Measurements from ENCODE around the gene RAB11FIP4. TPM values are rescaled to one million over a fixed set of nuclear protein-coding genes. Genes with fewer than 3 reads are reported as not detected.

The RAB11FIP4 gene
- total RNA-seq, 1 experiment from 2014 or later = 10.8 TPM

DNA sequence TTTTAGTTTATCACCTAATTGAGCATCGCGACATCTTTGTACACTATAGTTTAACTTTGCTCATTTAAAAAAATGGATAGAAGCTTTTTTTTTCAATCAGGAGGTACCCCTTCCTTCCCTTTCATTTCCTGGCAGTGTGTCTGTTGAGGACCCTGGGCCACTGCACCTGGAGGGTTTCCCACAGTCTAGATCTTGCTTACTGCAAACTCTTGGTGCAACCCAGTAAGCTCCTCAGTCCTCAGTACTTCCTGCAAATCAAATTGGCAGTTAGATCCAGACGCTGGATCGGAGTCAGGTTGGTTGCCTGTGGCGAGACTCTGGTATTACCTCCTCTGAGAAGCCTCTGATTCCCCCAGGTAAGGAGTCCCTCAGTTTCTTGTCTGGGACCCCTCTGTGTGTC lies 162.0 kb downstream of the RAB11FIP4 start:
- no peak for ATAC-seq
- POLR2A ChIA-PET = interaction anchor here (1.2 kb wide), 1 partner anchor 13 kb away, joined by 3 read pairs; no protein-coding TSS in a partner anchor
- intact Hi-C loops (cut with micrococcal nuclease; ENCODE audit: unreplicated experiment) (no loop called here), in situ Hi-C loops (cut with HindIII; ENCODE audit: low pct_unique_long_range_greater_than_20kb, low sequenced_read_pairs) (no loop called here)
- TF ChIP-seq, protein P1, sequence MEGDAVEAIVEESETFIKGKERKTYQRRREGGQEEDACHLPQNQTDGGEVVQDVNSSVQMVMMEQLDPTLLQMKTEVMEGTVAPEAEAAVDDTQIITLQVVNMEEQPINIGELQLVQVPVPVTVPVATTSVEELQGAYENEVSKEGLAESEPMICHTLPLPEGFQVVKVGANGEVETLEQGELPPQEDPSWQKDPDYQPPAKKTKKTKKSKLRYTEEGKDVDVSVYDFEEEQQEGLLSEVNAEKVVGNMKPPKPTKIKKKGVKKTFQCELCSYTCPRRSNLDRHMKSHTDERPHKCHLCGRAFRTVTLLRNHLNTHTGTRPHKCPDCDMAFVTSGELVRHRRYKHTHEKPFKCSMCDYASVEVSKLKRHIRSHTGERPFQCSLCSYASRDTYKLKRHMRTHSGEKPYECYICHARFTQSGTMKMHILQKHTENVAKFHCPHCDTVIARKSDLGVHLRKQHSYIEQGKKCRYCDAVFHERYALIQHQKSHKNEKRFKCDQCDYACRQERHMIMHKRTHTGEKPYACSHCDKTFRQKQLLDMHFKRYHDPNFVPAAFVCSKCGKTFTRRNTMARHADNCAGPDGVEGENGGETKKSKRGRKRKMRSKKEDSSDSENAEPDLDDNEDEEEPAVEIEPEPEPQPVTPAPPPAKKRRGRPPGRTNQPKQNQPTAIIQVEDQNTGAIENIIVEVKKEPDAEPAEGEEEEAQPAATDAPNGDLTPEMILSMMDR (IDR thresholded peaks at IDR 0.05) = no peak
- no peak for DNase-seq (ENCODE audit: low read depth, low spot score)
- no peaks in the 10 kb centered on the region for H3K27me3 ChIP-seq (ENCODE audit: control insufficient read depth, insufficient read depth, low read length)
- no peaks in the 10 kb centered on the region; the same call in 1 of the 2 replicates for H3K36me3 ChIP-seq (ENCODE audit: control insufficient read depth, insufficient read depth, low read length)
- BruUV-seq (replicated peaks) = no TSS peak
- H3K27ac ChIP-seq (ENCODE audit: low read length) = no peak overlapping the region
- no peaks in the 10 kb centered on the region for H3K9me3 ChIP-seq (ENCODE audit: control insufficient read depth, insufficient read depth, low read depth, low read length)
- no peak overlapping the region for H3K4me3 ChIP-seq (ENCODE audit: low read depth in 2 of 2, low read length in 2 of 2)
- CTCF ChIA-PET = no interaction called here
- peaks cover 9% of the 10 kb centered on the region for H3K4me1 ChIP-seq (ENCODE audit: control insufficient read depth, insufficient read depth, low read length)

DNA sequence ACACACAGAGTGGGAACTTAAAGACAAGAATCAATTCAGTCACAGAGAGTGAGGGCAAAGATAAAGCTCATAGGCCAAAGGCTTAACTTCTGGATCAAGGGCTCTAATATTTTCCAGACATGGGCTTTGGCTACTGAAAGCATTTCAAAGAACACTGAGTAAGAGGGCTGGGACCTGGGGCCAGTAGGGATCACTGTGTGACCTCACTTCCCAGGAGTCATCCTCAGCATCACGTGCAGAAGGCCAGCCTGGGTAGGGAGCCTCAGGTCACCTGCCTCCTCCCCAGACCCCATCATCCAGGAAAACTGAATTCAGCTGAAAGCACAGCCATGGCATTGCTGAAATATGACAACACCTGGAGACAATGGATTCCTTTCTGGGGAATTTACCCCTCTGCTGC lies 163.5 kb downstream of the RAB11FIP4 start:
- Histone ChIP-seq H3K27ac (ENCODE audit: low read length) (no peak overlapping the region), H3K36me3 (ENCODE audit: control insufficient read depth, insufficient read depth, low read length) (no peaks in the 10 kb centered on the region), H3K4me1 (ENCODE audit: control insufficient read depth, insufficient read depth, low read length) (peaks cover 10% of the 10 kb centered on the region), H3K4me3 (ENCODE audit: low read depth in 2 of 2, low read length in 2 of 2) (no peak overlapping the region), H3K9me3 (ENCODE audit: control insufficient read depth, insufficient read depth, low read depth, low read length) (no peaks in the 10 kb centered on the region), H3K27me3 (ENCODE audit: control insufficient read depth, insufficient read depth, low read length) (no peaks in the 10 kb centered on the region)
- ATAC-seq (no peak), DNase-seq (ENCODE audit: low read depth, low spot score) (no peak)
- intact Hi-C loops (cut with micrococcal nuclease; ENCODE audit: unreplicated experiment) = no loop called here
- ChIA-PET CTCF (interaction anchor here (0.6 kb wide), 1 partner anchor 20 kb away, joined by 3 read pairs; no protein-coding TSS in a partner anchor), POLR2A (no interaction called here)
- in situ Hi-C loops (cut with HindIII; ENCODE audit: low pct_unique_long_range_greater_than_20kb, low sequenced_read_pairs) = no loop called here
- TF ChIP-seq POLR2AphosphoS5 (IDR thresholded peaks at IDR 0.05; ENCODE audit: low read depth, low read length) = no peak
- no peak for TF ChIP-seq TCF7L2 (IDR thresholded peaks at IDR 0.05; ENCODE audit: low read depth, low read length)
- TF ChIP-seq, protein P2, sequence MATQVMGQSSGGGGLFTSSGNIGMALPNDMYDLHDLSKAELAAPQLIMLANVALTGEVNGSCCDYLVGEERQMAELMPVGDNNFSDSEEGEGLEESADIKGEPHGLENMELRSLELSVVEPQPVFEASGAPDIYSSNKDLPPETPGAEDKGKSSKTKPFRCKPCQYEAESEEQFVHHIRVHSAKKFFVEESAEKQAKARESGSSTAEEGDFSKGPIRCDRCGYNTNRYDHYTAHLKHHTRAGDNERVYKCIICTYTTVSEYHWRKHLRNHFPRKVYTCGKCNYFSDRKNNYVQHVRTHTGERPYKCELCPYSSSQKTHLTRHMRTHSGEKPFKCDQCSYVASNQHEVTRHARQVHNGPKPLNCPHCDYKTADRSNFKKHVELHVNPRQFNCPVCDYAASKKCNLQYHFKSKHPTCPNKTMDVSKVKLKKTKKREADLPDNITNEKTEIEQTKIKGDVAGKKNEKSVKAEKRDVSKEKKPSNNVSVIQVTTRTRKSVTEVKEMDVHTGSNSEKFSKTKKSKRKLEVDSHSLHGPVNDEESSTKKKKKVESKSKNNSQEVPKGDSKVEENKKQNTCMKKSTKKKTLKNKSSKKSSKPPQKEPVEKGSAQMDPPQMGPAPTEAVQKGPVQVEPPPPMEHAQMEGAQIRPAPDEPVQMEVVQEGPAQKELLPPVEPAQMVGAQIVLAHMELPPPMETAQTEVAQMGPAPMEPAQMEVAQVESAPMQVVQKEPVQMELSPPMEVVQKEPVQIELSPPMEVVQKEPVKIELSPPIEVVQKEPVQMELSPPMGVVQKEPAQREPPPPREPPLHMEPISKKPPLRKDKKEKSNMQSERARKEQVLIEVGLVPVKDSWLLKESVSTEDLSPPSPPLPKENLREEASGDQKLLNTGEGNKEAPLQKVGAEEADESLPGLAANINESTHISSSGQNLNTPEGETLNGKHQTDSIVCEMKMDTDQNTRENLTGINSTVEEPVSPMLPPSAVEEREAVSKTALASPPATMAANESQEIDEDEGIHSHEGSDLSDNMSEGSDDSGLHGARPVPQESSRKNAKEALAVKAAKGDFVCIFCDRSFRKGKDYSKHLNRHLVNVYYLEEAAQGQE (IDR thresholded peaks at IDR 0.05; ENCODE audit: insufficient read depth in 1 of 2, low read depth in 2 of 2, low read length in 1 of 2) = no peak
- TF ChIP-seq, protein P1 (IDR thresholded peaks at IDR 0.05) = no peak
- BruUV-seq (replicated peaks) = no TSS peak
